RWPE2 (cell line): ENCODE data around the gene SLC39A1.

ENCODE experiments used
- ATAC-seq: fragments of 200-7000 bp; cut with Tn5 transposase; 3 replicates; pipeline ENCODE4 v1.9.1; 2021; ENCODE audit warnings: low read depth
- DNase-seq: peaks from one replicate; pipeline ENCODE4 v3.0.0-alpha.2; 2020; ENCODE audit warnings: low spot score
- H3K27ac ChIP-seq: fragments of 450-650 bp; 2 replicates; pipeline ENCODE4 v1.5.1; 2017; ENCODE audit warnings: mild to moderate bottlenecking; ENCODE audit not compliant: poor library complexity, severe bottlenecking
- H3K27me3 ChIP-seq: fragments of 250-450 bp; sonication (Bioruptor Pico); 2 replicates; pipeline ENCODE4 v1.5.1; 2021; ENCODE audit warnings: mild to moderate bottlenecking, moderate library complexity; ENCODE audit not compliant: insufficient read depth, poor library complexity, severe bottlenecking
- H3K36me3 ChIP-seq: fragments of 250-450 bp; sonication (Bioruptor Pico); 2 replicates; pipeline ENCODE4 v1.5.1; 2020; ENCODE audit warnings: low read depth, mild to moderate bottlenecking, moderate library complexity
- H3K4me1 ChIP-seq: fragments of 250-450 bp; sonication (Bioruptor Pico); 2 replicates; pipeline ENCODE4 v1.5.1; 2021; ENCODE audit warnings: mild to moderate bottlenecking, moderate library complexity; ENCODE audit not compliant: insufficient read depth, poor library complexity, severe bottlenecking
- H3K4me3 ChIP-seq: fragments of 250-450 bp; sonication (Bioruptor Pico); 2 replicates; pipeline ENCODE4 v1.5.1; 2021; ENCODE audit warnings: mild to moderate bottlenecking, moderate library complexity; ENCODE audit not compliant: severe bottlenecking
- H3K9me3 ChIP-seq: fragments of 250-450 bp; sonication (Bioruptor Pico); 2 replicates; pipeline ENCODE4 v1.5.1; 2021; ENCODE audit warnings: mild to moderate bottlenecking, moderate library complexity; ENCODE audit not compliant: severe bottlenecking
- CTCF ChIP-seq: fragments of 450-650 bp; IDR thresholded peaks from one replicate; pipeline ENCODE4 v1.5.1; 2017; ENCODE audit warnings: mild to moderate bottlenecking, moderate library complexity; ENCODE audit not compliant: poor library complexity, severe bottlenecking

The SLC39A1 gene

GRCh38 chr1:153929981-153930948 is 33.1 kb downstream of the SLC39A1 start:
- Histone ChIP-seq H3K36me3 (peaks cover 32% of the 10 kb centered on the region), H3K27me3 (no peaks in the 10 kb centered on the region)

GRCh38 chr1:153929426-153929825 is 33.9 kb downstream of the SLC39A1 start:
- Histone ChIP-seq H3K36me3 (peaks cover 24% of the 10 kb centered on the region), H3K27ac (no peak overlapping the region), H3K27me3 (no peaks in the 10 kb centered on the region), H3K4me3 (no peak overlapping the region), H3K4me1 (no peaks in the 10 kb centered on the region), H3K9me3 (no peaks in the 10 kb centered on the region)
- no peak for TF ChIP-seq CTCF
- no peak for ATAC-seq
- no peak for DNase-seq

More at GRCh38 chr1:153929981-153930948, 33.1 kb downstream of the SLC39A1 start:
- Histone ChIP-seq H3K4me3 (no peak overlapping the region), H3K4me1 (no peaks in the 10 kb centered on the region), H3K27ac (no peak overlapping the region), H3K9me3 (no peaks in the 10 kb centered on the region)
- ATAC-seq, result 0 out of 3 replicates have a peak, but pooled peaks have one; percentile 5
- TF ChIP-seq CTCF, result no peak
- no peak for DNase-seq

- no peak overlapping the region for H3K4me3 ChIP-seq
- DNase-seq (no peak), ATAC-seq (no peak)
- H3K27me3 ChIP-seq, result no peaks in the 10 kb centered on the region
- no peaks in the 10 kb centered on the region for H3K4me1 ChIP-seq
- no peak overlapping the region for H3K27ac ChIP-seq
- H3K36me3 ChIP-seq, result peaks cover 20% of the 10 kb centered on the region
- TF ChIP-seq CTCF, result no peak
- no peaks in the 10 kb centered on the region for H3K9me3 ChIP-seq
Measured at GRCh38 chr1:153928791-153929341, 34.5 kb downstream of the SLC39A1 start.

- Histone ChIP-seq H3K27ac (no peak overlapping the region), H3K4me3 (no peak overlapping the region), H3K9me3 (no peaks in the 10 kb centered on the region), H3K36me3 (peaks cover 14% of the 10 kb centered on the region), H3K4me1 (no peaks in the 10 kb centered on the region), H3K27me3 (no peaks in the 10 kb centered on the region)
- no peak for DNase-seq
- no peak for ATAC-seq
- no peak for TF ChIP-seq CTCF
Measured at GRCh38 chr1:153928245-153928644, 35.1 kb downstream of the SLC39A1 start.
